Activated CD4-positive, alpha-beta memory T cell treated with anti-CD3 and anti-CD28 coated beads for 36 hours (primary cell): ENCODE data around the gene HLCS. TPM values are rescaled to one million over a fixed set of nuclear protein-coding genes. Genes with fewer than 3 reads are reported as not detected.

ENCODE experiments used
- CTCF ChIA-PET: fragments of 350-600 bp; sonication (Branson Sonifier 250); formaldehyde crosslinking; loops from one replicate; lab custom pipeline; 2021; ENCODE audit warnings: antibody characterized with exemption, inconsistent platforms; lab: Charles Lee
- POLR2A ChIA-PET: fragments of 350-600 bp; sonication (Branson Sonifier 250); formaldehyde crosslinking; loops from one replicate; lab custom pipeline; 2021; ENCODE audit warnings: antibody characterized with exemption; lab: Charles Lee
- DNase-seq: peaks from one replicate; pipeline ENCODE4 v3.0.0-alpha.2; 2020
- H3K27ac Mint-ChIP-seq: one replicate; pipeline ENCODE4 v1.8.0; 2021; ENCODE audit warnings: mixed read lengths
- H3K27me3 Mint-ChIP-seq: one replicate; pipeline ENCODE4 v1.8.0; 2021; ENCODE audit warnings: mixed read lengths
- H3K36me3 Mint-ChIP-seq: one replicate; pipeline ENCODE4 v1.8.0; 2021; ENCODE audit warnings: mixed read lengths
- H3K4me1 Mint-ChIP-seq: one replicate; pipeline ENCODE4 v1.8.0; 2021; ENCODE audit warnings: low read depth, mixed read lengths
- H3K4me3 Mint-ChIP-seq: one replicate; pipeline ENCODE4 v1.8.0; 2021; ENCODE audit warnings: mild to moderate bottlenecking, mixed read lengths
- H3K9me3 Mint-ChIP-seq: one replicate; pipeline ENCODE4 v1.8.0; 2021; ENCODE audit warnings: mixed read lengths
- intact Hi-C: fragments of 100-400 bp; cut with micrococcal nuclease; formaldehyde crosslinking; loops from one replicate; pipeline ENCODE4 v1.15.1; 2023
- total RNA-seq, 2 experiments: library from RNA; stranded (reverse); gene quantifications; one replicate each; pipeline ENCODE4 v1.2.3, GENCODE V29; 2021

The HLCS gene
- total RNA-seq, 2 experiments from 2014 or later: 12.7 to 17.5 TPM

DNA sequence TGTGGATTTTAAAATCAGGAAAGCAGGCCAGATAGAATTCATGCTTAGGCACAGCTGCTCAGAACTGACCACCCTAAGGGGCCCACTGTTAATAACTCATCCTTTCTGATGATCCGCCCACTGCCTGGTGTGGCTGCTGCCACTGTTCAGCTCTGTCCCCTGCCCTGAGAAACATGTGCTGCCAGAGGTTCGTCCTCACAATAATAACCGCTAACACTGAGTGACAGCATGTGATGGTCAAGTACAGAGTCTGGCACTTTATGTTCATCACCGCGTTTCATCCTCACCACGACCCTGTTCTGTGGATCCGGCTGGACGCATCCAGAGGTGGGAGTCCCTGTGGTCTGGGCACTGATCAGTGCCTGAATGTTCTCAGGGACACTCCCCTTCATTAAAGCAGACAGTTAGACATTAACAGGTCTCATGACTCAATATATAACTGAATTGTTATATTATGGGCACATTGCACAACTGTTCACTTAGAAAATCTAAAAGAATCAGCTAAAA, 159.0 kb downstream of the HLCS start:
- Mint-ChIP-seq H3K4me3 (no peak overlapping the region), H3K9me3 (no peaks in the 10 kb centered on the region), H3K36me3 (peaks cover 3% of the 10 kb centered on the region), H3K4me1 (no peaks in the 10 kb centered on the region), H3K27ac (no peak overlapping the region), H3K27me3 (no peaks in the 10 kb centered on the region)
- POLR2A ChIA-PET: no interaction called here
- no peak for DNase-seq
- intact Hi-C loops: no loop called here
- CTCF ChIA-PET: interaction anchor here (1.4 kb wide), 1 partner anchor 177 kb away, joined by 5 read pairs; no protein-coding TSS in a partner anchor

DNA sequence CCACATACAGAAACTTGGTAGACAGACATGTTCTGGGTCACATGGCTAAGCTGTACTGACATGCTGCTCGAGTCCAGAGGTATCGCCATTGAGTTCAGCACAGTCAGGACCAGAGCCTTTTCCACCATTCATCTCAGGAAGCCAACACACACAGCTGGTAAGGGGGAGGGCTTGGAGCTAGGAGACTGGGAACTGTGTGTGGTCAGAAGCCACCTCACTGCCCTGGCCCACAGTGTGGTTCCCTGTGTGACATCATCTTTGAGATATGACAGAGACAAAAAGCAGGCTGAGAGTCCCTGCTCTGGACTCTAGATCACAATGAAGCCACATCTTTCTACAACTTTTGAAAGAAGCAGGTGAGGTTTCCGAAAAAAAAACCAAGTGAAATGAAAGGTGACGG, 160.4 kb downstream of the HLCS start:
- Mint-ChIP-seq H3K4me1 (no peaks in the 10 kb centered on the region), H3K9me3 (no peaks in the 10 kb centered on the region), H3K27ac (no peak overlapping the region), H3K27me3 (no peaks in the 10 kb centered on the region), H3K36me3 (peaks cover 4% of the 10 kb centered on the region), H3K4me3 (no peak overlapping the region)
- ChIA-PET POLR2A (no interaction called here), CTCF (no interaction called here)
- no peak for DNase-seq
- intact Hi-C loops: no loop called here

DNA sequence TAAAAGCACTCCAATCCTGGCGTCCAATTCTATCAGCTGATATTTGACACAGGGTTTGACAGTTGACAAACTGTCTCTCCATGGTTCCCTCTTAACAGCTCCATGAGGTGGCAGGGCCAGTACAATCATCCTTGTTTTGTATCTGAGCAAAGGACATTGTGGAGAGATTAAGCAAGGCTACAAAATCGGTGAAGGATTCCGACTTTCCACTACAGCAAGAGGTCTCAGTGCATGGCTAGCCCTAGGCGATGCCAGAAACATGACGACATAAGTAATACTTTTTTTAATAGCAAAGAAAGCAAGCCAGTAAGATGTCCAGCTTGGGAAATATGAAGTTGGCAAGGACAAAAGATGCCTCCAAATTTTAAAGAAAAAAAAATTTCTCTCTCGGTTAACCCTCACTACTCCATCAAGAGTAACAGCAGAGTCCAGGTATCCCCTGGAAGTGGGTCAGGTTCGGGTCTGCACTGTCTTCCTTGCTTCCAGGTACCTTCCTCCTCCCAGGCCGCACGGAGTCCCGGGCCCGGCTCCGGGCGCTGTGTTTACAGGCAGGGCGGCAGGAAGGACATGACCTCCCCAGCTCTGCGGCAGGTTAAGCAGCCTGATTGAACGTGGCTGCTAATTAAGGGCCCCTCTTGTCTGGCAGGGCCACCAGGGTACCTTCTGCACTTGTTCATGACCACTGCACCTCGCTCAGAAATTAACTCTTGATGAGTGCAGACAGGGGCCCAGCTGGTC, 161.4 kb downstream of the HLCS start:
- Mint-ChIP-seq H3K36me3 (peaks cover 8% of the 10 kb centered on the region), H3K27me3 (no peaks in the 10 kb centered on the region), H3K9me3 (peaks cover 3% of the 10 kb centered on the region), H3K27ac (no peak overlapping the region), H3K4me1 (no peaks in the 10 kb centered on the region), H3K4me3 (no peak overlapping the region)
- POLR2A ChIA-PET: no interaction called here
- no peak for DNase-seq
- CTCF ChIA-PET: no interaction called here
- intact Hi-C loops: no loop called here

DNA sequence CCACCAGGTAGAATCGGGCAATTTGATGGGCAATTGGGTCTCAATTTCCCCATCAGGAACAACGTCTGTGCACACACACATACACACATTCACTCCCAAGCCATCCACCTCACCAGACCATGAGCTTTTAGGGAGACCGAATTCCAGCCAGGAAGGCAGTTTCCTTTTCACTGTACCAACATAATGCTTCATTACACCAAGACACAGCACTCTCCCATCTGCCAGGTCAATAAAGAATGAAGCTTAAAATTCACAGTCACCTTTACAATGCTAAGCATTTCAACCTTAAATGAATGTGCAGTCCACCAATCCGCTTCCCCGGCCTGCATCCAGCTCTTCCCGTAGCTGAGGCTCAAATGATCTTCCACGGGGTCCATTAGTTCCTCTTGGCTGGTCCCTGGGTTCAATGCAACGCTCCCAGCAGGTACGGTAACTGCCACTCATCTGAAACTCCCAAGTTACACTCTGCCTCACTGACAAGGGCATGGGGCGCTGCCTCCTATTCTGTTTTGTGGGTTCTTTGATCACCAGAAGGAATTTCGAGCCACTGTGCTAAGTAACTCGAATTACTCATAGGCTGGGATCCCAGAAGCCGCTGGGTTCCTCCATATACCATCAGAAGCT, 162.5 kb downstream of the HLCS start:
- H3K4me3 Mint-ChIP-seq: no peak overlapping the region
- no peaks in the 10 kb centered on the region for H3K4me1 Mint-ChIP-seq
- ChIA-PET POLR2A (no interaction called here), CTCF (no interaction called here)
- H3K36me3 Mint-ChIP-seq: peaks cover 15% of the 10 kb centered on the region
- intact Hi-C loops: no loop called here
- no peak overlapping the region for H3K27ac Mint-ChIP-seq
- peaks cover 14% of the 10 kb centered on the region for H3K9me3 Mint-ChIP-seq
- no peak for DNase-seq
- H3K27me3 Mint-ChIP-seq: no peaks in the 10 kb centered on the region

DNA sequence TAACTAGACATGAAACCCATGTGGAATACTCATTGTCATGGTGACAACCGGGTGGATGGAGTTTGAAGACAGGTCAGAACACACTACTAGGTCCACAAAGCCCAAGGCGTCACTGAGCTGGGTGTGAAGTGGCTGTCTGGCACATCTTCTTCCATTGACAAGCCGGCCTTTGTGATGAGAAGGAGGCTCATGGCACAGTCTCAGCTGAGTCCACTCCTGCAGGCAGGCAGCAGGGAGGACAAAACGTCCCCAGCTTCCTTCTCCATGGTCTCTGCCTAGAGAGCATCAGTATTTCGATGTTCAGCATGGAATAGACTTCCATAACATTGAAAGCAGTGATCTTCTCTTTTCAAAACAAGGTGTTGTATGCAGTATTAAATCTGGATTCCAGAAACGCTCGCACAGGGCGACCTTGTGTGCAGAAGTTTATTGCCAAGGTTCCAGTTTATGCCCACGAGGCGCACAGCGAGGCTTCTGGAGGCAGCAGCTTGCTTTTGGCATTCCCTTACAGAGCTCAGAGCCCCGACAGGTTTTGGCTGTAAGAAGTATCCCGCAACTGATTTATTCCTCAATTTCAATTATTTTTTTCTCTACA, 163.3 kb downstream of the HLCS start:
- ChIA-PET POLR2A (no interaction called here), CTCF (no interaction called here)
- no peak for DNase-seq
- no peak overlapping the region for H3K4me3 Mint-ChIP-seq
- intact Hi-C loops: no loop called here
- H3K27me3 Mint-ChIP-seq: no peaks in the 10 kb centered on the region
- peaks cover 17% of the 10 kb centered on the region for H3K36me3 Mint-ChIP-seq
- no peaks in the 10 kb centered on the region for H3K4me1 Mint-ChIP-seq
- H3K27ac Mint-ChIP-seq: no peak overlapping the region
- H3K9me3 Mint-ChIP-seq: peaks cover 19% of the 10 kb centered on the region

DNA sequence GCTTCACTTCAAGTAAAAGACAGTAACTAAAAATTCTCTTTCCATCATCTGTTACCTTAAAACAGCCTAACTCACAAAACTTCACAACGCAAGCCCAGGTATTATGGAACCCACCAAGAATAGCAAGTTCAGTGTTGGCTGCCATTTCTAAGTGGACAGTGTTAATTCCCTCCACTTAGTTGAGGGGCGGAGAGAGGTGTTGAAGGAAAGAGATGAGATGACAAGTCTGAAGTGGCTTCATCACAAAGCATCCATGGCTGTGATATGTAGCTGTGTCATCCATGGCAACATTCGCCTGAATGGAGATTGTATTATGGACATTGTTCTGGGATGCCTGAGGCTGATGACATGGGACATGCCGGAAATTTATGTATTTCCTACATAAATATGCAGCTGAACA, 165.7 kb downstream of the HLCS start:
- Mint-ChIP-seq H3K36me3 (peaks cover 25% of the 10 kb centered on the region), H3K27ac (no peak overlapping the region), H3K4me1 (no peaks in the 10 kb centered on the region), H3K4me3 (no peak overlapping the region), H3K27me3 (no peaks in the 10 kb centered on the region), H3K9me3 (peaks cover 40% of the 10 kb centered on the region)
- ChIA-PET POLR2A (no interaction called here), CTCF (no interaction called here)
- DNase-seq: no peak
- intact Hi-C loops: no loop called here

DNA sequence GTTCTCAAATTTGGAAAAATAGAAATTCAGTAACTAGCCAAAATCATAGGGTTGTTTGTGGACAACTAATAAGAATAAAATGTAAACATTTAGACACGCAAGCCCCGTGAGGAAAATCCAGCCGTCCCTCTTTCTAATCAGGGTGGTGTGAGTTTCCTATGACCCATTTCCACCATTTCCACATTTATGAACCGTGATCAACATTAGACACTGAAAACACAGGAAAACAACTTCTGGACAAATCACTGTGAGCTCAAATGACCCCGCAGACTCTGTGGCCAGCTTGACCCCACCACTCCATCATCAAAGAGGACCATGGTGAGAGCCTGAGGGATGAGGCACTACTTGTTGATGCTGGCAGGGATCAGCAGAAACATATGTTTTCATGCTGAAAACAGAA, 166.6 kb downstream of the HLCS start:
- Mint-ChIP-seq H3K27me3 (no peaks in the 10 kb centered on the region), H3K4me3 (no peak overlapping the region), H3K27ac (no peak overlapping the region), H3K9me3 (peaks cover 40% of the 10 kb centered on the region), H3K36me3 (peaks cover 26% of the 10 kb centered on the region), H3K4me1 (no peaks in the 10 kb centered on the region)
- intact Hi-C loops: no loop called here
- POLR2A ChIA-PET: no interaction called here
- CTCF ChIA-PET: no interaction called here
- DNase-seq: no peak

DNA sequence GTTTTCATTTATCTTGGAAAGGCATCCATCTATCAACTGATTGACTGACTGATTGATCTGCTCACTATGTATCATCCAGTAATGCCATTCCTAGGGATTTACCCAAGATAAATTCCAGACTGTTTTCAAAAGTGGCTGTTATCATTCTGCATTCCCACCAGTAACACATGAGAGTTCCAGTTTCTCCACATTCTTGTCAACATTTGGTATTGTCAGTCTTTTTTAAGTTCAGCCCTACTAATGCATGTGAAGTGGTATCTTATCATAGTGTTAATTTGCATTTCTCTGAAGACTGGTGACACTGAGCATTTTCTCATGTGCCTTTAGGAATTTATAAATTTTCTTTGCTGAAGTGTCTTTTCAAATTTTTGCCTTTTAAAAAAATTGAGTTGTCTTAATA, 168.0 kb downstream of the HLCS start:
- intact Hi-C loops: no loop called here
- CTCF ChIA-PET: no interaction called here
- peaks cover 31% of the 10 kb centered on the region for H3K36me3 Mint-ChIP-seq
- H3K4me1 Mint-ChIP-seq: no peaks in the 10 kb centered on the region
- H3K9me3 Mint-ChIP-seq: peaks cover 40% of the 10 kb centered on the region
- POLR2A ChIA-PET: no interaction called here
- no peak for DNase-seq
- H3K4me3 Mint-ChIP-seq: no peak overlapping the region
- H3K27me3 Mint-ChIP-seq: no peaks in the 10 kb centered on the region
- H3K27ac Mint-ChIP-seq: no peak overlapping the region

DNA sequence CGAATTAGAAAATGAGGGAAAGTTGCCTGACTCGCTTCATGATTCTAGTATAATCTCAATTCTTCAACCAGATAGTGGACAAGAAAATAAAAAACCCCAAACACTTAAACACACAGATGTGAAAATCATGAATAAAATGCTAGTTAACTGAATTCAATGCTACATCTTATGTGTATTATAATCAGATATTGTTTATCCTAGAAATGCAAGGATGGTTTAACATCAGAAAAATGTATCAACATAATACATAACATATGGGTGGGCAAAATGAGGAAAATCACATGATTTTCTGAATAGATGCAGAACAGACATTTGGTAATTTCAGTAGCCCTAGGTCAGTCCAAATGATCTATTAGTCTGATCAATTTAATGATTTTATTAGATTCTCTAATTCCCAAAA, 170.4 kb downstream of the HLCS start:
- Mint-ChIP-seq H3K36me3 (peaks cover 28% of the 10 kb centered on the region), H3K4me1 (no peaks in the 10 kb centered on the region), H3K27me3 (no peaks in the 10 kb centered on the region), H3K4me3 (no peak overlapping the region), H3K9me3 (peaks cover 40% of the 10 kb centered on the region), H3K27ac (no peak overlapping the region)
- POLR2A ChIA-PET: no interaction called here
- intact Hi-C loops: no loop called here
- DNase-seq: no peak
- CTCF ChIA-PET: interaction anchor here (1.4 kb wide), 1 partner anchor 193 kb away, joined by 3 read pairs; no protein-coding TSS in a partner anchor

DNA sequence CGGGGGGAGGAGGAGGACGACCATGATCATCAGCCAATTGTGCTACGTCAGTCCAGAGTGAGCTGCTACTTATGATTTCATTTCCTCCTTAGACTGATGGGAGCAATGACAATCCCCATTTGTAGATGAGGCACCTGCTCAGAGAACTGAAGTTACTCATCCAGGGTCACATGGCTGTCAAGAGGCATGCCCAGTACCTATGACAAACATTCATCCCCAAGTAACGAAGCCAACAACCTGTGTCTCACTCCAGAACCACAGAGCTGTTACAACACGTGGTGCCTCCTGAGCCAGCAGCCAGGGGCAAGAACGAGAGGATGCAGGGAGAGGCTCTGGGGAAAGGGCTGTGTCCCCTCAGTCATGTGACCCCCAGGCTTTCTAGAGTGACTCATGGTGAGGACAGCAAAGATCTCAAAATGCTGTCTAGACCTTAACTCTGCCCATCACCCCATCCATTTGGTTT, 173.9 kb downstream of the HLCS start:
- POLR2A ChIA-PET: no interaction called here
- Mint-ChIP-seq H3K4me3 (no peak overlapping the region), H3K9me3 (peaks cover 16% of the 10 kb centered on the region)

DNA sequence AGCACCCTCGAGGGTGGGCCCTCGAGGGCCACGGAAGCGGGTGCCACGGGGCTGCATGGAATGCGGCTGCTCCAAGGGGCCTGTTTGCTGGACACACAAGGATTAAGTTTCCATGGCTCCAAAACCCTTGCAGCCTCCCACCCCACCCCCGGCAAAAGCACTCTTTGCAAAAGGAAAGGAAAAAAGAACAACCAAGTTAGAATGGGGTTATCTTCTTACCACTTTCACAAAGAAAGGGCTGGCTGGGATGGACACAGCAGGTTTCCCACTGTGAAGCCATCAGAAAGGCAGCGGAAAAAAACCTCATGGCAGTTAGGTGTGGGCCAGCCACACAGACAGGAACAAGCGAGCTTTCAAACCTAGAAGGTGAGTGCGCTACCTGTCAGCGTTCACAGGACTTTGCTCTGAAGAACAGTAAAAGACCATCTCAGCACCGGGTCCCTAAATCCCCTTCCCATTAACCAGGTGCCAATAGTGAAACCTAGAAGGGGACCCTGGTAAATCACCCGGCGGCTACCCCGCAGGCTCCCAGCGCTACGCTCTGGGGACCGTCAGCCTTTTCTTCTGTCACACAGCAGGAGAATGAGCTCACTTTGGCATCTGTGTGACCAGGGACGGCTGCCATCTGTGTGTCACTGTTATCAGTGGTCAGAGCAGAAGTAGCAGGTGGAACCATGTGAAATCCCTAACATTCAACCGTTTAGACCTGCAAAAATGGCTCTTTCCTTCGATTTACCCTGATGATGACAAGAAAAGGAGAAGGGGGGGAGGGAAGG, 174.6 kb downstream of the HLCS start:
- ChIA-PET CTCF (no interaction called here), POLR2A (no interaction called here)
- Mint-ChIP-seq H3K27ac (no peak overlapping the region), H3K27me3 (no peaks in the 10 kb centered on the region), H3K4me1 (no peaks in the 10 kb centered on the region), H3K36me3 (peaks cover 17% of the 10 kb centered on the region), H3K9me3 (peaks cover 10% of the 10 kb centered on the region), H3K4me3 (no peak overlapping the region)
- intact Hi-C loops: no loop called here
- no peak for DNase-seq

More for the DNA sequence above, 173.9 kb downstream of the HLCS start:
- Mint-ChIP-seq H3K36me3 (peaks cover 19% of the 10 kb centered on the region), H3K4me1 (no peaks in the 10 kb centered on the region), H3K27me3 (no peaks in the 10 kb centered on the region), H3K27ac (no peak overlapping the region)
- peak; percentile 34 for DNase-seq
- CTCF ChIA-PET: no interaction called here
- intact Hi-C loops: no loop called here

DNA sequence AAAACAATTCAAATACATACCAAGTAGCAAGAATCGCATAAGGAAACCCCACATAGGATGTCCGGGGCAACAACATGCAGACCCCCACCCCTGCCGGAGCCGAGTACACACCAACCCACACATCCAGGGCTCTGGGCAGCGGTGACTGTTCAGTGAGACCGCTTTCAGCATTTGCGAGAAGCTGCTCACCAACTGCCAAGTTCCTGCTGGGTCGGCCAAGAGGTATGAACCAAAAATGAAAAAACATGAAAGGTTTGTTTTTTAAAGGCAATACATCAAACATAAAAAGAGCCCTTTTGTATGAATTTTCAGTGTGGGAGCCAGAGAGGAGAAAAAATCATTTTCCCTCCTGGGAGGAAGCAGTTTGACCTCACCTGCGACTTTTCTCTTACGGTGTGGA, 175.3 kb downstream of the HLCS start:
- Mint-ChIP-seq H3K9me3 (peaks cover 4% of the 10 kb centered on the region), H3K4me3 (no peak overlapping the region), H3K36me3 (peaks cover 14% of the 10 kb centered on the region), H3K27ac (no peak overlapping the region), H3K4me1 (no peaks in the 10 kb centered on the region), H3K27me3 (no peaks in the 10 kb centered on the region)
- ChIA-PET CTCF (no interaction called here), POLR2A (no interaction called here)
- DNase-seq: no peak
- intact Hi-C loops: no loop called here
